Muscle of leg (tissue), 16 donors: ENCODE data around the gene MAPK8IP1. TPM values are rescaled to one million over a fixed set of nuclear protein-coding genes. Genes with fewer than 3 reads are reported as not detected.
"Not testable (repeated sequence)": the region's sequence is repeated elsewhere in the genome, so short reads cannot be mapped to it uniquely, and the experiment has no call there.

Source experiments
- DNase-seq: peaks from one replicate; pipeline ENCODE4 v3.0.0; 2013
- H3K27ac ChIP-seq: one replicate; pipeline ENCODE4 v1.5.1; 2013; ENCODE audit warnings: mild to moderate bottlenecking, low read length, control low read depth
- H3K27me3 ChIP-seq: one replicate; pipeline ENCODE4 v1.6.1; 2013; ENCODE audit warnings: low read length; ENCODE audit not compliant: control insufficient read depth, insufficient read depth
- H3K36me3 ChIP-seq: one replicate; pipeline ENCODE4 v1.6.1; 2013; ENCODE audit warnings: low read length; ENCODE audit not compliant: control insufficient read depth, insufficient read depth
- H3K4me1 ChIP-seq: one replicate; pipeline ENCODE4 v1.6.1; 2013; ENCODE audit warnings: low read length; ENCODE audit not compliant: control insufficient read depth, insufficient read depth
- H3K4me3 ChIP-seq: one replicate; pipeline ENCODE4 v1.5.1; 2013; ENCODE audit warnings: low read length, control low read depth
- H3K9me3 ChIP-seq: replicated peaks from 2 replicates; pipeline ENCODE4 v1.6.1; 2013; ENCODE audit warnings: low read depth, low read length; ENCODE audit not compliant: control insufficient read depth
- WGBS: methylation state at CpG from one replicate; pipeline ENCODE4 v1.1.5; 2013; ENCODE audit warnings: missing lambda C conversion rate; ENCODE audit not compliant: insufficient coverage; 5-methylcytosine and 5-hydroxymethylcytosine counted together
- long read RNA-seq, 11 donors: transcript quantifications; one replicate each; lab custom pipeline, GENCODE V29; 2026
- polyA plus RNA-seq, 8 donors: library from polyadenylated mRNA; unstranded; fragments of 120-200 nt; gene quantifications; one replicate each; pipeline versions ENCODE4 v1.2.1 to v1.2.3, GENCODE V29; 2013; ENCODE audit warnings: inconsistent platforms in 1 of 8, low replicate concordance in 1 of 8; ENCODE audit not compliant: insufficient read length in 8 of 8, insufficient read depth in 1 of 8
- total RNA-seq: library from RNA; stranded (reverse); fragments of 120-200 nt; gene quantifications from one replicate; pipeline ENCODE4 v1.2.4, GENCODE V29; 2013

The MAPK8IP1 gene
- total RNA-seq = 29.3 TPM
- 10 to 100 TPM; 26.5 to 54.3 (median 39.9) TPM for polyA plus RNA-seq
- long read RNA-seq, donor 1, partial matches to known transcripts = 6 of 8 reads
- long read RNA-seq, donor 1, other reads (novel, unspliced or antisense) = 0 of 8 reads
- long read RNA-seq, donor 2 = 0 reads
- long read RNA-seq, donor 3, partial matches to known transcripts = 10 of 10 reads
- long read RNA-seq, donor 3, other reads (novel, unspliced or antisense) = 0 of 10 reads
- long read RNA-seq, donor 4, partial matches to known transcripts = 20 of 22 reads
- long read RNA-seq, donor 4, other reads (novel, unspliced or antisense) = 0 of 22 reads
- long read RNA-seq, donor 5, partial matches to known transcripts = 21 of 23 reads
- long read RNA-seq, donor 5, other reads (novel, unspliced or antisense) = 0 of 23 reads
- long read RNA-seq, donor 6, partial matches to known transcripts = 25 of 34 reads
- long read RNA-seq, donor 6, other reads (novel, unspliced or antisense) = 6 of 34 reads
- long read RNA-seq, donor 7, partial matches to known transcripts = 5 of 5 reads
- long read RNA-seq, donor 7, other reads (novel, unspliced or antisense) = 0 of 5 reads
- long read RNA-seq, donor 8 = 0 reads
- long read RNA-seq, donor 9, partial matches to known transcripts = 0 of 1 reads
- long read RNA-seq, donor 9, other reads (novel, unspliced or antisense) = 0 of 1 reads
- long read RNA-seq, donor 10, partial matches to known transcripts = 7 of 9 reads
- long read RNA-seq, donor 10, other reads (novel, unspliced or antisense) = 0 of 9 reads
- long read RNA-seq, donor 11, partial matches to known transcripts = 6 of 8 reads
- long read RNA-seq, donor 11, other reads (novel, unspliced or antisense) = 0 of 8 reads

DNA sequence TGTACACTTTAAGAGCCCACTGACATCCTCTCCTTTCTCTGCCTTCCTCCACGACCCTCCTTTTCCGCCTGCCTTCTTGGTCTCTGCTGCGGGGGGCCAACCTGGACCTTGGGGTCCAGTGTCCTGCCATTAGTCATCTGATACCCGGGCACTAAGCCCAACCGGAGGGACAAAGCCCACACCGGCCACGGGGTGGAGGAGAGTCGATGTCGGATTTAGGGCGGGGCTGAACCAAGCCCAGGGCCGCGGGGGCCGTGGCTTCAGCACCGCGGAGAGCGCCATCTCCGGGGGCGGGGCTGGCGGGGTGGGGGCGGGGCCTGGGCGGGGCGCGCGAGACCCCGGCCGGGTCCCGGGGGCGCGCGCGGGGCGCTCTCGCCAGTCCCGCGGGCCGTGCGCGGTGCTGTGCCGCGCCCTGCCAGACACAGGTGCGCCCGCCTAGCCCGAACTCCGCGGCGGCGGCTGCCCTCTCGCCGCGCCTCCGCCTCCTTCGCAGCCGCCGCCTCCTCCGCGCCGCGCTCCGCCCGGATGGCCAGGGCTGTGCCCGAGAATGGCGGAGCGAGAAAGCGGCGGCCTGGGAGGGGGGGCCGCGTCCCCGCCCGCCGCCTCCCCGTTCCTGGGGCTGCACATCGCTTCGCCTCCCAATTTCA lies at the start of gene MAPK8IP1:
TSS of gene MAPK8IP1 (plus strand) at position 378 of the 647 bp plus-strand sequence. CDS start at position 548, 170 bp downstream.
- peak; percentile 65 for DNase-seq
- 1% methylated on average over 68 of the region's 73 CpGs for WGBS

DNA sequence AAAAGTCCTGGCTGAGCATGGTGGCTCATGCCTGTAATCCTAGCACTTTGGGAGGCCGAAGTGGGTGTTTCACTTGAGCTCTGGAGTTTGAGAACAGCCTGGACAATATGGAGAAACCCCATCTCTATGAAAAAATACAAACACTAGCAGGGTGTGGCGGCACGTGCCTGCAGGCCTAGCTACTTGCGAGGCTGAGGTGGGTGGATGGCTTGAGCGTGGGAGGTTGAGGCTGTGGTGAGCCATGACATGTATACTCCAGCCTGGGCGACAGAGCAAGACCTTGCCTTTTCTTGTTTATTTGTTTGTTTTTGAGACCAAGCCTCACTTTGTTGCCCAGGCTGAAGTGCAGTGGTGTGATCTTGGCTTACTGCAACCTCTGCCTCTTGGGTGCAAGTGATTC lies 46.2 kb upstream of the MAPK8IP1 start:
- Histone ChIP-seq H3K27me3 (peaks cover 3% of the 10 kb centered on the region), H3K9me3 (no peaks in the 10 kb centered on the region), H3K36me3 (no peaks in the 10 kb centered on the region), H3K4me3 (no peak overlapping the region), H3K4me1 (no peaks in the 10 kb centered on the region), H3K27ac (no peak overlapping the region)
- no peak for DNase-seq
- WGBS = 88% methylated on average over 5 of the region's 6 CpGs

More for the DNA sequence above, at the start of gene MAPK8IP1:
- no peak within 1 kb of the TSS for H3K27ac ChIP-seq
- H3K36me3 ChIP-seq = peaks cover 28% of the 10 kb centered on the region
- H3K27me3 ChIP-seq = peaks cover 23% of the 10 kb centered on the region
- H3K9me3 ChIP-seq = no peaks in the 10 kb centered on the region
- H3K4me3 ChIP-seq = peak within 1 kb of the TSS; percentile 37
- H3K4me1 ChIP-seq = peaks cover 18% of the 10 kb centered on the region

- not testable (repeated sequence) for H3K4me3 ChIP-seq, H3K9me3 ChIP-seq, H3K27me3 ChIP-seq, DNase-seq, H3K4me1 ChIP-seq, H3K36me3 ChIP-seq, H3K27ac ChIP-seq
- 87% methylated on average over 8 of the region's 13 CpGs for WGBS
Observed at GRCh38 chr11:45840251-45840650, 45.2 kb upstream of the MAPK8IP1 start.

DNA sequence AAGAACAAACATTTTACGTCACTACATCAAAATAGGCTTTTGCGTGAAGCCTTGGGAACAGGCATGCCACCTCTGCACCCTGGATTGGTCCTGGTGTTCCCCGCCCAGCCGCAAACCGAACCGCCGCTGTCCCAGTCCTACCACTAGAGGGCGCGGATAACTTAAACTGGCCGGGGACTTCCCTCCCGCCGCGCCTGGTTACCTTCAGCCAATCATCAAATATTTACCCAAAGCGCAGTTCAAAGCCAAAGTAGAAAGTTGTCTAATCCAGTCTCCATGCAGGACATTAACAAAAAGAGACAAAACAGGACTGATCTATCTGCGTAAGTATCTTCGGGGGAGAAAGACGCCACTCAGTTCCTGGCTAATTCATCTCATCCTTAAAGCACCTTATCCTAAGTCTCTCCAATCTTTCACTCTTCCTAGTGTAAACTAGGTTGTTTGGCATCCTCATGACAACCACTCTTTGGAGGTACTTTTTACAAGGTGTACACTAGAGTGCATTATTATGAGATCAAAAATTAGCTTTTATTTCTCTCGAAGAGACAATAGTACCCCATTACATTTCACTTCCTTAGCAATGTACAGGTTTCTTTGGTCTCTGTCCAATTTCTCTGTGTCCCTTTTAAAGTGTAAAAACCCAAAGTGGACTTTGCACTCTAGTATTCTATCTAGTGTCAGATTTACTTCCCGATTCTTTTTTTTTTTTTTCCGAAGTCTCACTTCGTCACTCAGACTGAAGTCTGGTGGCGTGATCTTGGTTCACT lies 42.1 kb upstream of the MAPK8IP1 start:
- no peak overlapping the region for H3K4me3 ChIP-seq
- H3K27me3 ChIP-seq = no peaks in the 10 kb centered on the region
- H3K9me3 ChIP-seq = no peaks in the 10 kb centered on the region
- 17% methylated on average over 18 of the region's 22 CpGs for WGBS
- DNase-seq = peak; percentile 93
- H3K36me3 ChIP-seq = no peaks in the 10 kb centered on the region
- no peak overlapping the region for H3K27ac ChIP-seq
- H3K4me1 ChIP-seq = peaks cover 11% of the 10 kb centered on the region

DNA sequence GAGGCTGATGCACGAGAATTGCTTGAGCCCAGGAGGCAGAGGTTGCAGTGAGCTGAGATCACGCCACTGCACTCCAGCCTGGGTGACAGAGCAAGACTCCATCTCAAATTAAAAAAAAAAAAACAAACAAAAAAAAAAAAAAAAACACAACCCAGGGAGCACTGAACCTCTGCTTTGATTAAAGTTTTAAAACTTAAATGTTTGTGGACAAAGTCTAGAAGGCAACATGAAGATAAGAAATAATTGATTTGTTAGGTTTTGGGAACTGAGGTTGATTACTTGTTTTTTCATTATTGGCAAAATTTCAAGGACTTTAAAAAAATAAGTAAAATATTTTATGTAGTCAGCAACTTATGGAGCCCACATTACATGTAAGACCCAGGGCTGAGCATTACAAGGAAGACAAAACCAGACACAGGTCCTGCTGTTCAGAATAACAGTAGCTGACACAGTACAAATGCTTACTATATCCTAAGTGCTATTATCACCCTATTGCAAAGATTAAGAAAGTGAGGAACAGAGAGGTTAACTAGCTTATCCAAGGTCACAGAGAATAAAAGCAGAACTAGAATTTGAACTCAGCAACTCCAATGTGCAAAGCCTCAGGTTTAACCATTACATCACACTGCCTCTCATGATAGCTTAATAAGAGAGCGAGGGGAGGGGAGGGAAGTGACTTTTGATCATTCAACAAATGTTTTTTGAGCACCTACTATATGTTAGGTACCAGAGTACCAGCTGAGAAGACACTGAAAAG lies 40.5 kb upstream of the MAPK8IP1 start:
- Histone ChIP-seq H3K9me3 (no peaks in the 10 kb centered on the region), H3K4me1 (peaks cover 16% of the 10 kb centered on the region), H3K27ac (no peak overlapping the region), H3K36me3 (no peaks in the 10 kb centered on the region), H3K4me3 (no peak overlapping the region), H3K27me3 (no peaks in the 10 kb centered on the region)
- no CpG with 5 or more reads among the region's 3 CpGs for WGBS
- no peak for DNase-seq

GRCh38 chr11:45846174-45846675 lies 39.2 kb upstream of the MAPK8IP1 start:
- Histone ChIP-seq H3K4me1 (peaks cover 18% of the 10 kb centered on the region), H3K27me3 (no peaks in the 10 kb centered on the region), H3K36me3 (peaks cover 6% of the 10 kb centered on the region), H3K4me3 (no peak overlapping the region), H3K9me3 (no peaks in the 10 kb centered on the region), H3K27ac (peak overlapping the region; percentile 90)
- no peak for DNase-seq
- 70% methylated on average over 2 of the region's 4 CpGs for WGBS

DNA sequence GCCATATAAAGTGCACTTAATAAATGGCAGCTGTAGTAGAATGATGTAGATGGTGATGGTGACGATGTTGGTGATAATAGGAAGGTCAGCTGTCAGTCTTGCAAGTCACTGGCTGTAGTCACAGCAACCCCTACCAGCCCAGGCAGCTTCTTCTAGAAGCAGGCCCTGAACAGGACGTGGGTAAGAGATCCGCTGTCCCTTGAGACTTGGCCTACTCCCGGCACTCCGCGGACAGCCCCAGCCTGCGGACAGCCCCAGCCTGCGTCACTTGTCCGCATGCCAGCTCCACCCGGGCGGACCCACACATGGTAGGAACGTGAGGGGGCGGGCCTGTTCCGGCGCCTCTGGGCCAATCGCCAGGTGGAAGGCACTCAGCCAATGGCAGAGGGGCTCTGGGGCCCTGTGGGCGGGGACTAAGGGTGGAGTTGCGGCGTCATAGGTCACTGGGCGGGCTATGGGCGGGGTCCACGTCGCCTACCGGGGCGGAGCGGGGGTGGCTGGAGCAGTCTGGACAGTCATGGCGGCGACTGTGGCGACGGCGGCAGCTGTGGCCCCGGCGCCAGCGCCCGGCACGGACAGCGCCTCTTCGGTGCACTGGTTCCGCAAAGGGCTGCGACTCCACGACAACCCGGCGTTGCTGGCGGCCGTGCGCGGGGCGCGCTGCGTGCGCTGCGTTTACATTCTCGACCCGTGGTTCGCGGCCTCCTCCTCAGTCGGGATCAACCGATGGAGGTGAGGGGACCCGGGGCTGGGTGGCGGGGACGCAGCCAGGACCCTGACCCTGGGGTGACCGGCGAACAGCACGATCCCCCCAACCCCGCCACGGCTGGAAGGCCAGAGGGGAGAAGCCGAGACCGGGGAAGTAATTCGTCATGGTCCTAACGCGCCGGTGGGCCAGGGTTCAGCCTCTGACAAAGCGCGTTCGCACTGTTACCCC lies 38.2 kb upstream of the MAPK8IP1 start, which contains the start of gene CRY2:
TSS of gene CRY2 (plus strand) at position 502 of the 937 bp plus-strand sequence. CDS start at position 518, 16 bp downstream.
- peak; percentile 98 for DNase-seq
- peak within 1 kb of the TSS; percentile 95 for H3K27ac ChIP-seq
- no peaks in the 10 kb centered on the region for H3K9me3 ChIP-seq
- 0% methylated on average over 70 of the region's 75 CpGs for WGBS
- H3K4me1 ChIP-seq = peaks cover 25% of the 10 kb centered on the region
- no peaks in the 10 kb centered on the region for H3K27me3 ChIP-seq
- peak within 1 kb of the TSS; percentile 95 for H3K4me3 ChIP-seq
- H3K36me3 ChIP-seq = peaks cover 6% of the 10 kb centered on the region

- H3K36me3 ChIP-seq = peaks cover 6% of the 10 kb centered on the region
- H3K27me3 ChIP-seq = no peaks in the 10 kb centered on the region
- 0% methylated on average over 7 of the region's 16 CpGs for WGBS
- peaks cover 30% of the 10 kb centered on the region for H3K4me1 ChIP-seq
- H3K9me3 ChIP-seq = no peaks in the 10 kb centered on the region
- DNase-seq = peak; percentile 82
- peak overlapping the region; percentile 95 for H3K27ac ChIP-seq
- H3K4me3 ChIP-seq = peak overlapping the region; percentile 95
Observed at GRCh38 chr11:45847911-45848316, 37.5 kb upstream of the MAPK8IP1 start.
